ENCODE measurements around the gene NOL9. TPM values are rescaled to one million over a fixed set of nuclear protein-coding genes. Genes with fewer than 3 reads are reported as not detected.

The NOL9 gene
- total RNA-seq, 1 experiment from 2014 or later: 49.2 TPM

DNA sequence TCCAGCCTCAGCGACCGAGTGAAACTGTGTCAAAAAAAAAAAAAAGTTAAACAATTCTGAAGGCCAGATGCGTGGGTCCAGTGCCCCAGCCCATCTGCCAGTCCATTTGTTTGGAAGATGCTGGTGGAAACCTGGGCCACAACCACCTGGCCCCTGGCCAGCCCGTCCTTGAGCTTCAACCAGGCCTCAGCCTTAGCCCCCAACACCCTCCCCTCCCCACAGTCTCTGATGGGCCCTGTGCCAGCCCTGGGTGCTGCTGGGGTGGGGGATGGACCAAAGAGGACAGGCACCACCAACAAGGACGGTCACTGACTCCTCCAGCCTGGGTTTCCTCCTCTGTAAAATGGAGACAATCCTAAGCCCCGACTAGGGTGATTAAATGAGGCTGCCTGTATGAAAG is 43.3 kb downstream of the NOL9 start:
- H3K27ac Mint-ChIP-seq (ENCODE audit: low read depth, unreplicated experiment): no peak overlapping the region
- no peaks in the 10 kb centered on the region for H3K9me3 Mint-ChIP-seq (ENCODE audit: unreplicated experiment)
- intact Hi-C loops (cut with micrococcal nuclease): no loop called here
- CTCF ChIA-PET: no interaction called here
- no peaks in the 10 kb centered on the region for H3K4me1 Mint-ChIP-seq (ENCODE audit: insufficient read depth, unreplicated experiment)
- POLR2A ChIA-PET: interaction anchor here (0.9 kb wide), 1 partner anchor 10 kb away, joined by 3 read pairs; no protein-coding TSS in a partner anchor
- no peak for DNase-seq (ENCODE audit: unreplicated experiment)
- H3K4me3 Mint-ChIP-seq (ENCODE audit: unreplicated experiment): no peak overlapping the region
- TF ChIP-seq, protein P1, sequence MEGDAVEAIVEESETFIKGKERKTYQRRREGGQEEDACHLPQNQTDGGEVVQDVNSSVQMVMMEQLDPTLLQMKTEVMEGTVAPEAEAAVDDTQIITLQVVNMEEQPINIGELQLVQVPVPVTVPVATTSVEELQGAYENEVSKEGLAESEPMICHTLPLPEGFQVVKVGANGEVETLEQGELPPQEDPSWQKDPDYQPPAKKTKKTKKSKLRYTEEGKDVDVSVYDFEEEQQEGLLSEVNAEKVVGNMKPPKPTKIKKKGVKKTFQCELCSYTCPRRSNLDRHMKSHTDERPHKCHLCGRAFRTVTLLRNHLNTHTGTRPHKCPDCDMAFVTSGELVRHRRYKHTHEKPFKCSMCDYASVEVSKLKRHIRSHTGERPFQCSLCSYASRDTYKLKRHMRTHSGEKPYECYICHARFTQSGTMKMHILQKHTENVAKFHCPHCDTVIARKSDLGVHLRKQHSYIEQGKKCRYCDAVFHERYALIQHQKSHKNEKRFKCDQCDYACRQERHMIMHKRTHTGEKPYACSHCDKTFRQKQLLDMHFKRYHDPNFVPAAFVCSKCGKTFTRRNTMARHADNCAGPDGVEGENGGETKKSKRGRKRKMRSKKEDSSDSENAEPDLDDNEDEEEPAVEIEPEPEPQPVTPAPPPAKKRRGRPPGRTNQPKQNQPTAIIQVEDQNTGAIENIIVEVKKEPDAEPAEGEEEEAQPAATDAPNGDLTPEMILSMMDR (IDR thresholded peaks at IDR 0.05; ENCODE audit: unreplicated experiment): no peak
- no peaks in the 10 kb centered on the region for H3K36me3 Mint-ChIP-seq (ENCODE audit: insufficient read depth, unreplicated experiment)
- no peaks in the 10 kb centered on the region for H3K27me3 Mint-ChIP-seq (ENCODE audit: insufficient read depth, unreplicated experiment)
- no TSS peak for BruUV-seq (replicated peaks)

DNA sequence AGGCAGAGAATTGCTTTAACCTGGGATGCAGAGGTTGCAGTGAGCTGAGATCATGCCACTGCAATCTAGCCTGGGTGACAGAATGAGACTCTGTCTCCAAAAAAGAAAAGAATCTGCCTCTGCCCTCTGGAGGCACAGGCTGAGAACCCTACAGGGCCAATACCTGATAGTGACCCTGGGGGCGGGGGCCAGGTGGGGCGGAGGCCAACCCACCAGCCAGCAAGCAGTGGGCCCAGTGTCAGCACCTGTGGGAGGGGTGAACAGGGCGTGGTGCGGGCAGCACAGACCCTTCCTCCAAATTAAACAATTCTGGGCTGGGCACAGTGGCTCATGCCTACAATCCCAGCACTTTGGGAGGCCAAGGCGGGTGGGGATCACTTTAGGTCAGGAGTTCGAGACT is 43.8 kb downstream of the NOL9 start:
- no peaks in the 10 kb centered on the region for H3K27me3 Mint-ChIP-seq (ENCODE audit: insufficient read depth, unreplicated experiment)
- no peaks in the 10 kb centered on the region for H3K4me1 Mint-ChIP-seq (ENCODE audit: insufficient read depth, unreplicated experiment)
- H3K27ac Mint-ChIP-seq (ENCODE audit: low read depth, unreplicated experiment): no peak overlapping the region
- H3K36me3 Mint-ChIP-seq (ENCODE audit: insufficient read depth, unreplicated experiment): no peaks in the 10 kb centered on the region
- no peak overlapping the region for H3K4me3 Mint-ChIP-seq (ENCODE audit: unreplicated experiment)
- BruUV-seq (replicated peaks): no TSS peak
- no peak for DNase-seq (ENCODE audit: unreplicated experiment)
- TF ChIP-seq, protein P1 (IDR thresholded peaks at IDR 0.05; ENCODE audit: unreplicated experiment): no peak
- ChIA-PET CTCF (interaction anchor here (0.6 kb wide), 1 partner anchor 12 kb away, joined by 3 read pairs; no protein-coding TSS in a partner anchor), POLR2A (interaction anchor here (0.9 kb wide), 1 partner anchor 11 kb away, joined by 3 read pairs; no protein-coding TSS in a partner anchor)
- no peaks in the 10 kb centered on the region for H3K9me3 Mint-ChIP-seq (ENCODE audit: unreplicated experiment)
- intact Hi-C loops (cut with micrococcal nuclease): no loop called here

DNA sequence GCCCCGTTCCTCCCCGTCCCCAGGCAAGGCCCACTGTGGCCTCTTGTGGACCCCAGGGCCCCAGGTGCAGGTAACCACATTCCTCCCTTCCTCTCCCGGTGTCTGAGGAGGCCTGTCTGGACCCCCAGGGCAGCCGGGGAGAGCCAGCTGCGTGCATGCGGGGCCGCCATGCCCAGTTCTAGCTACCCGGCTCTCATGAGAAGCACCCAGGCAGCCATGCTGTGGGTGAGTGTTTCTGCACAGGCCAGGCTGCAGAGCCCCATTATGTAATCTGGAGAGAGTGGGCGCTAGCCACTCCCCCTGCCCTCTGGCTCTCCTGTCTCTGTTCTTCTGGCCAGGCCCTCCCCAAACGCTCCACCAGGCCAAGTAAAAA is 44.4 kb downstream of the NOL9 start:
- H3K9me3 Mint-ChIP-seq (ENCODE audit: unreplicated experiment): no peaks in the 10 kb centered on the region
- POLR2A ChIA-PET: interaction anchor here (0.9 kb wide), 1 partner anchor 11 kb away, joined by 3 read pairs; no protein-coding TSS in a partner anchor
- no peaks in the 10 kb centered on the region for H3K27me3 Mint-ChIP-seq (ENCODE audit: insufficient read depth, unreplicated experiment)
- H3K4me3 Mint-ChIP-seq (ENCODE audit: unreplicated experiment): no peak overlapping the region
- TF ChIP-seq, protein P1 (IDR thresholded peaks at IDR 0.05; ENCODE audit: unreplicated experiment): no peak
- DNase-seq (ENCODE audit: unreplicated experiment): no peak
- intact Hi-C loops (cut with micrococcal nuclease): no loop called here
- BruUV-seq (replicated peaks): no TSS peak
- CTCF ChIA-PET: interaction anchor here (0.6 kb wide), 2 partner anchors 12 to 13 kb away, joined by 3 read pairs; no protein-coding TSS in a partner anchor
- no peaks in the 10 kb centered on the region for H3K36me3 Mint-ChIP-seq (ENCODE audit: insufficient read depth, unreplicated experiment)
- H3K4me1 Mint-ChIP-seq (ENCODE audit: insufficient read depth, unreplicated experiment): no peaks in the 10 kb centered on the region
- H3K27ac Mint-ChIP-seq (ENCODE audit: low read depth, unreplicated experiment): no peak overlapping the region

DNA sequence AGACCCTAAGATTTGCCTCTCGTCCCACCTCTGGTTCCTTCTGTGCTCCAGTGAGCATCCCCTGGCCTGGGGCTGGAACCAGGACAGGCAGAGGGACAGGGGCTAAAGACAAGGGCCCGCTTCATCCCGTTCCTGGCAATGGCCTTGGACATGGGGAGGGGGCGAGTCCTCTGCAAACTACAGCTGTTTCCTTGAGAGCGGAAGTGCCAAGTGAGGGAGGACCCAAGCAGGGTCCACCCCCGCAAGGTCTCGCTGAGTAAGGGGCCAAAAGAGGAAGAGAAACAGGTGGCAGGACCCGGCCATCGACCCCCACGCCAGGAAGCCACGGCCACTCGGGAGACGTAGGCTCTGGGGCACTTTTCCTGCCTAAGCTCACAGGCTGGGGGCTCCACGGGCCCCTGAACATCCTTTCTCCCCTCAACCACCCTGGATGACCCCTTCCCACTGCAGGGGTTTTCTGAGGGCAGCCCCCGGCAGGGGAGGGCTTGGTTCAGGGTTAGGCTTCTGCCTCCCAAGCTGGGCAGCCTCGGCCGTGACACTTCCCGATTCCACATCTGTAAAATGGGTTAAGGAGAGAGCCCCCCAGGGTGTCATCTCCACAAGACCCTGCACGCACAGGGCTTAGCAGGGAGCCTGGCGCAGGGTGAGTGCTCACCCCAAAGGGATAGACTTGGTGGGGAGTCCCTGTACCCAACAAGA is 44.9 kb downstream of the NOL9 start:
- TF ChIP-seq, protein P1 (IDR thresholded peaks at IDR 0.05; ENCODE audit: unreplicated experiment): no peak
- no TSS peak for BruUV-seq (replicated peaks)
- no peaks in the 10 kb centered on the region for H3K4me1 Mint-ChIP-seq (ENCODE audit: insufficient read depth, unreplicated experiment)

More for the DNA sequence above, 44.9 kb downstream of the NOL9 start:
- DNase-seq (ENCODE audit: unreplicated experiment): no peak
- Mint-ChIP-seq H3K27me3 (ENCODE audit: insufficient read depth, unreplicated experiment) (no peaks in the 10 kb centered on the region), H3K27ac (ENCODE audit: low read depth, unreplicated experiment) (no peak overlapping the region), H3K36me3 (ENCODE audit: insufficient read depth, unreplicated experiment) (no peaks in the 10 kb centered on the region), H3K9me3 (ENCODE audit: unreplicated experiment) (no peaks in the 10 kb centered on the region), H3K4me3 (ENCODE audit: unreplicated experiment) (no peak overlapping the region)
- intact Hi-C loops (cut with micrococcal nuclease): no loop called here
- CTCF ChIA-PET: interaction anchor here (0.6 kb wide), 2 partner anchors 12 to 108 kb away, joined by 3 read pairs; no protein-coding TSS in a partner anchor
- POLR2A ChIA-PET: no interaction called here
